GM21367 (cell line): ENCODE data around the gene CILP.
"Not testable (repeated sequence)": the region's sequence is repeated elsewhere in the genome, so short reads cannot be mapped to it uniquely, and the experiment has no call there.

ENCODE experiments used
- ATAC-seq: cut with Tn5 transposase; IDR thresholded peaks from one replicate; pipeline ENCODE4 v1.9.1; 2021; ENCODE audit not compliant: unreplicated experiment

The CILP gene

GRCh38 chr15:65210770-65211481, at the start of gene CILP:
CILP (minus strand) TSS chr15:65211473; CDS start chr15:65209755, 1,718 bp downstream.
- no peak for ATAC-seq

GRCh38 chr15:65260968-65261367, 49.7 kb upstream of the CILP start:
- no peak for ATAC-seq

- ATAC-seq = no peak
Observed at GRCh38 chr15:65259367-65259797, 48.1 kb upstream of the CILP start.

- no peak for ATAC-seq
Observed at GRCh38 chr15:65258375-65259262, 47.3 kb upstream of the CILP start.

GRCh38 chr15:65255486-65256140, 44.3 kb upstream of the CILP start:
- no peak for ATAC-seq

GRCh38 chr15:65254758-65255157, 43.5 kb upstream of the CILP start:
- no peak for ATAC-seq

GRCh38 chr15:65254356-65254755, 43.1 kb upstream of the CILP start:
- no peak for ATAC-seq

GRCh38 chr15:65249641-65250040, 38.4 kb upstream of the CILP start:
- ATAC-seq = no peak

- ATAC-seq = no peak
Observed at GRCh38 chr15:65248511-65249255, 37.4 kb upstream of the CILP start.

- no peak for ATAC-seq
Observed at GRCh38 chr15:65246939-65247338, 35.7 kb upstream of the CILP start.

GRCh38 chr15:65246026-65246714, 34.9 kb upstream of the CILP start:
- ATAC-seq = no peak

- no peak for ATAC-seq
Observed at GRCh38 chr15:65245096-65245856, 34.0 kb upstream of the CILP start.

- ATAC-seq = no peak
Observed at GRCh38 chr15:65244638-65245037, 33.4 kb upstream of the CILP start.

- ATAC-seq = not testable (repeated sequence)
Observed at GRCh38 chr15:65236443-65236842, 25.2 kb upstream of the CILP start.

- ATAC-seq = no peak
Observed at GRCh38 chr15:65233696-65234095, 22.4 kb upstream of the CILP start.

GRCh38 chr15:65232520-65232919, 21.2 kb upstream of the CILP start:
- no peak for ATAC-seq

- ATAC-seq = no peak
Observed at GRCh38 chr15:65231306-65231705, 20.0 kb upstream of the CILP start.

- ATAC-seq = not testable (repeated sequence)
Observed at GRCh38 chr15:65226901-65227300, 15.6 kb upstream of the CILP start.

GRCh38 chr15:65226221-65226620, 14.9 kb upstream of the CILP start:
- ATAC-seq = no peak

- ATAC-seq = no peak
Observed at GRCh38 chr15:65223996-65224395, 12.7 kb upstream of the CILP start.
